GM18508 (cell line): ENCODE measurements around the gene STRAP.
A peak's percentile ranks its signal among the peaks of the same experiment; 100 is the strongest.
"Not testable (repeated sequence)": the region's sequence is repeated elsewhere in the genome, so short reads cannot be mapped to it uniquely, and the experiment has no call there.

Experiments used
- ATAC-seq: cut with Tn5 transposase; IDR thresholded peaks from one replicate; pipeline ENCODE4 v1.9.1; 2021; ENCODE audit warnings: moderate number of reproducible peaks; ENCODE audit not compliant: insufficient read depth, unreplicated experiment

Gene STRAP

GRCh38 chr12:15914131-15914530 is 31.9 kb downstream of the STRAP start:
- not testable (repeated sequence) for ATAC-seq

- ATAC-seq = no peak
Measured at GRCh38 chr12:15918066-15918465, 35.9 kb downstream of the STRAP start.

- no peak for ATAC-seq
Measured at GRCh38 chr12:15919418-15919817, 37.2 kb downstream of the STRAP start.

GRCh38 chr12:15924956-15925355 is 42.8 kb downstream of the STRAP start:
- no peak for ATAC-seq

GRCh38 chr12:15928346-15928745 is 46.2 kb downstream of the STRAP start:
- ATAC-seq = no peak

GRCh38 chr12:15928870-15929571 is 46.8 kb downstream of the STRAP start:
- no peak for ATAC-seq

GRCh38 chr12:15931590-15932053 is 49.4 kb downstream of the STRAP start:
- peak; percentile 44 for ATAC-seq

- no peak for ATAC-seq
Measured at GRCh38 chr12:15932327-15932726, 50.1 kb downstream of the STRAP start.

GRCh38 chr12:15932971-15933370 is 50.8 kb downstream of the STRAP start:
- ATAC-seq = no peak

GRCh38 chr12:15933751-15934150 is 51.6 kb downstream of the STRAP start:
- no peak for ATAC-seq

GRCh38 chr12:15936751-15937150 is 54.6 kb downstream of the STRAP start:
- ATAC-seq = no peak

- no peak for ATAC-seq
Measured at GRCh38 chr12:15937902-15938301, 55.7 kb downstream of the STRAP start.

- ATAC-seq = no peak
Measured at GRCh38 chr12:15939111-15939510, 56.9 kb downstream of the STRAP start.

GRCh38 chr12:15942475-15942874 is 60.3 kb downstream of the STRAP start:
- no peak for ATAC-seq

GRCh38 chr12:15943519-15943918 is 61.3 kb downstream of the STRAP start:
- not testable (repeated sequence) for ATAC-seq

- ATAC-seq = not testable (repeated sequence)
Measured at GRCh38 chr12:15948461-15948860, 66.3 kb downstream of the STRAP start.
